GM11168 (cell line): ENCODE data around the gene METTL2B.
"Not testable (repeated sequence)": the region's sequence is repeated elsewhere in the genome, so short reads cannot be mapped to it uniquely, and the experiment has no call there.

ENCODE experiments used
- in situ Hi-C: fragments of 300-500 bp; cut with MboI; formaldehyde crosslinking; loops from one replicate; pipeline ENCODE4 v1.12.0; 2022; ENCODE audit warnings: low sequenced_read_pairs; ENCODE audit not compliant: unreplicated experiment

The METTL2B gene

GRCh38 chr7:128523226-128523931 lies 46.8 kb downstream of the METTL2B start:
- in situ Hi-C loops = not testable (repeated sequence)

- in situ Hi-C loops = not testable (repeated sequence)
These were observed 47.5 kb downstream of the METTL2B start for GRCh38 chr7:128523932-128524524.

- in situ Hi-C loops = not testable (repeated sequence)
These were observed 49.0 kb downstream of the METTL2B start for GRCh38 chr7:128525584-128525983.

GRCh38 chr7:128526062-128526466 lies 49.5 kb downstream of the METTL2B start:
- in situ Hi-C loops = not testable (repeated sequence)

- in situ Hi-C loops = not testable (repeated sequence)
These were observed 52.6 kb downstream of the METTL2B start for GRCh38 chr7:128529191-128529590.

GRCh38 chr7:128530121-128530854 lies 53.7 kb downstream of the METTL2B start:
- in situ Hi-C loops = not testable (repeated sequence)

GRCh38 chr7:128530855-128531104 lies 54.2 kb downstream of the METTL2B start:
- in situ Hi-C loops = no loop called here

- in situ Hi-C loops = not testable (repeated sequence)
These were observed 54.8 kb downstream of the METTL2B start for GRCh38 chr7:128531105-128531954.

- in situ Hi-C loops = not testable (repeated sequence)
These were observed 55.5 kb downstream of the METTL2B start for GRCh38 chr7:128531955-128532478.

- in situ Hi-C loops = not testable (repeated sequence)
These were observed 56.4 kb downstream of the METTL2B start for GRCh38 chr7:128532956-128533355.

GRCh38 chr7:128537410-128537809 lies 60.9 kb downstream of the METTL2B start:
- in situ Hi-C loops = not testable (repeated sequence)

GRCh38 chr7:128542530-128542929 lies 66.0 kb downstream of the METTL2B start:
- in situ Hi-C loops = not testable (repeated sequence)

GRCh38 chr7:128543300-128543699 lies 66.8 kb downstream of the METTL2B start:
- in situ Hi-C loops = not testable (repeated sequence)

- in situ Hi-C loops = not testable (repeated sequence)
These were observed 69.8 kb downstream of the METTL2B start for GRCh38 chr7:128546319-128546851.

GRCh38 chr7:128550920-128551319 lies 74.4 kb downstream of the METTL2B start:
- in situ Hi-C loops = no loop called here

GRCh38 chr7:128554394-128554793 lies 77.8 kb downstream of the METTL2B start:
- in situ Hi-C loops = not testable (repeated sequence)
